ENCODE data around the gene CMTM6. TPM values are rescaled to one million over a fixed set of nuclear protein-coding genes. Genes with fewer than 3 reads are reported as not detected.
A peak's percentile ranks its signal among the peaks of the same experiment; 100 is the strongest.

Gene CMTM6
- total and polyA plus RNA-seq, 7 experiments from 2014 or later, result 24.1 to 61.1 (median 38.1) TPM

DNA sequence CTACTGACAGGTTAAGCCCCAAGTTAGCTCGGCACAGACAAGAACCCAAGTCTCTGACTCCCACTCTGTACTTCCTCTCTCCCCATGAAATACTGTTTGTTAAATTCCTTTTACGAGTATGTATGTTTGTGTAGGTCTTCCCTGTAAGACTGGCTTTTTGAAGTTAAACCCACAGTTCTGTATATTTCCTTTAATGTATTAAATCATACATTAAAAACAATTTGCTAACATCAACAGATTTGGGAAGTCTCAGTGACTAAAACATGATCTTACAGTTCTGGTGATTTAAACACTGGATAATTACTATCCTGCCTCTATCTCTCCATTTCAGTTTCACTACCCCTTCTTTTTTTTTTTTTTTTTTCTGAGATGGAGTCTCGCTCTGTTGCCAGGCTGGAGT lies 4.4 kb downstream of the CMTM6 start:
- intact Hi-C loops (cut with micrococcal nuclease), result no loop called here
- H3K4me3 Mint-ChIP-seq, result peak overlapping the region in 4 of 10 donors; percentile 24 to 40 (median 26)
- no peak overlapping the region for H3K4me3 ChIP-seq (ENCODE audit: low read length)
- ATAC-seq (no peak), DNase-seq (no peak)
- H3K4me1 ChIP-seq (ENCODE audit: control insufficient read depth in 2 of 2, insufficient read depth in 2 of 2, low read length in 2 of 2), result peaks cover 5 to 25% of the 10 kb centered on the region in 2 donors
- H3K27me3 ChIP-seq (ENCODE audit: control insufficient read depth in 2 of 2, insufficient read depth in 2 of 2, low read length in 2 of 2), result no peaks in the 10 kb centered on the region
- POLR2A ChIA-PET, result interaction anchor here (0.7 kb wide), 1 partner anchor 12 kb away, joined by 3 read pairs; no protein-coding TSS in a partner anchor
- H3K9me3 ChIP-seq (ENCODE audit: control insufficient read depth in 2 of 3, low read length in 3 of 3), result no peaks in the 10 kb centered on the region
- H3K36me3 Mint-ChIP-seq, result peaks cover 4 to 19% (median 12%) of the 10 kb centered on the region in 5 donors
- H3K27ac ChIP-seq (ENCODE audit: low read depth, low read length), result no peak overlapping the region
- no peak overlapping the region for H3K27ac Mint-ChIP-seq
- peaks cover 0 to 1% (median 0%) of the 10 kb centered on the region in 11 donors for H3K9me3 Mint-ChIP-seq
- CTCF ChIA-PET, result interaction anchor here (0.6 to 0.7 kb wide), 3 partner anchors 7 to 587 kb away, joined by 3 to 4 read pairs (median 4); no protein-coding TSS in a partner anchor
- H3K36me3 ChIP-seq (ENCODE audit: control insufficient read depth in 2 of 3, insufficient read depth in 3 of 3, low read length in 3 of 3), result peaks cover 0 to 6% (median 0%) of the 10 kb centered on the region in 3 experiments
- peaks cover 37 to 65% (median 57%) of the 10 kb centered on the region in 7 donors for H3K4me1 Mint-ChIP-seq
- H3K27me3 Mint-ChIP-seq, result no peaks in the 10 kb centered on the region

DNA sequence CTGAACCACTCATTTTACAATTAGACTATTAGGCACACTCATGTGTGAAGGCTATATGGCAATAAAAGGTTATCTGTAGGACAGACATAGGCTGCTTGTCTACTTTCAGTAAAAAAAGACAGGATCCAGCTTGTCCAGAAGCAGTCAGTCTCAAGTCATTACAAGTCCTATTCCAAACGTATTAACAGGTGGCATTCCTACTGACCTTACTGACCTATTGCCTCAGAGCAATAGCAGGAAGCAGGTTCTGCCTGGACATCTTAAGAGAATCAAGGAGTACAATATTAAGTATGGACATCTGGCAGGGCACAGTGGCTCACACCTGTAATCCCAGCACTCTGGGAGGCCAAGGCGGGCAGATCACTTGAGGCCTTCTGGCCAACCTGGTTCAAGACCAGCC lies 7.0 kb downstream of the CMTM6 start:
- Mint-ChIP-seq H3K9me3 (peaks cover 0 to 1% (median 0%) of the 10 kb centered on the region in 11 donors), H3K27me3 (no peaks in the 10 kb centered on the region), H3K36me3 (peaks cover 0 to 19% (median 12%) of the 10 kb centered on the region in 5 donors), H3K27ac (no peak overlapping the region), H3K4me1 (peaks cover 27 to 45% (median 34%) of the 10 kb centered on the region in 7 donors), H3K4me3 (peak overlapping the region in 1 of 10 donors; percentile 2)
- intact Hi-C loops (cut with micrococcal nuclease), result no loop called here
- H3K4me1 ChIP-seq (ENCODE audit: control insufficient read depth in 2 of 2, insufficient read depth in 2 of 2, low read length in 2 of 2), result peaks cover 2 to 10% of the 10 kb centered on the region in 2 donors
- POLR2A ChIA-PET, result interaction anchor here (0.7 to 1.5 kb wide), 4 partner anchors 11 to 124 kb away, joined by 3 to 8 read pairs (median 3); no protein-coding TSS in a partner anchor
- no peak overlapping the region for H3K4me3 ChIP-seq (ENCODE audit: low read length)
- DNase-seq (no peak), ATAC-seq (no peak)
- no peaks in the 10 kb centered on the region for H3K36me3 ChIP-seq (ENCODE audit: control insufficient read depth in 2 of 3, insufficient read depth in 3 of 3, low read length in 3 of 3)
- H3K9me3 ChIP-seq (ENCODE audit: control insufficient read depth in 2 of 3, low read length in 3 of 3), result no peaks in the 10 kb centered on the region
- CTCF ChIA-PET, result no interaction called here
- H3K27ac ChIP-seq (ENCODE audit: low read depth, low read length), result no peak overlapping the region
- H3K27me3 ChIP-seq (ENCODE audit: control insufficient read depth in 2 of 2, insufficient read depth in 2 of 2, low read length in 2 of 2), result no peaks in the 10 kb centered on the region

DNA sequence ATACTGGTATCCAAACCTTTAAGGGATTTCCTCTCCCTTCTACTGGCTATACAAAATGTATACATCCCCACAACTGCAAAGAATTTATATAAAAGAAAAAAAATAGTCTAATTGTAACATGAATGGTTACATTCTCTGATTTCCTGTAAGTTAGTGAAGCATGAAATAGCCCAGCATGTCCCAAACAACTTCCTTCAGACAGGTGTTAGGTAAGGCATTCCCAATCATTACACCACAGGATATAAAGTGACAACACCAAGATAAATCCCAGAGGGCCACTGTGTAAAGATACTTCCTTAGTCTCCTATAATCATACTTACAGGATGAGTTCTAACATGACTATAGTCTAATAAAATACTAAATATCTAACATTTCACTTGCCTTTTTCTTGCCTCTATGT lies 7.6 kb downstream of the CMTM6 start:
- DNase-seq, result no peak
- CTCF ChIA-PET, result no interaction called here
- Histone ChIP-seq H3K4me1 (ENCODE audit: control insufficient read depth in 2 of 2, insufficient read depth in 2 of 2, low read length in 2 of 2) (peaks cover under 1 to 5% of the 10 kb centered on the region in 2 donors), H3K36me3 (ENCODE audit: control insufficient read depth in 2 of 3, insufficient read depth in 3 of 3, low read length in 3 of 3) (no peaks in the 10 kb centered on the region), H3K27ac (ENCODE audit: low read depth, low read length) (no peak overlapping the region), H3K4me3 (ENCODE audit: low read length) (no peak overlapping the region), H3K27me3 (ENCODE audit: control insufficient read depth in 2 of 2, insufficient read depth in 2 of 2, low read length in 2 of 2) (no peaks in the 10 kb centered on the region), H3K9me3 (ENCODE audit: control insufficient read depth in 2 of 3, low read length in 3 of 3) (no peaks in the 10 kb centered on the region)
- no peak overlapping the region for H3K4me3 Mint-ChIP-seq
- POLR2A ChIA-PET, result interaction anchor here (0.6 to 1.5 kb wide), 4 partner anchors 10 to 124 kb away, joined by 3 to 8 read pairs (median 4); no protein-coding TSS in a partner anchor
- peaks cover 0 to 1% (median 0%) of the 10 kb centered on the region in 11 donors for H3K9me3 Mint-ChIP-seq
- ATAC-seq, result no peak
- peaks cover 22 to 39% (median 32%) of the 10 kb centered on the region in 7 donors for H3K4me1 Mint-ChIP-seq
- H3K27ac Mint-ChIP-seq, result no peak overlapping the region
- intact Hi-C loops (cut with micrococcal nuclease), result no loop called here
- H3K27me3 Mint-ChIP-seq, result no peaks in the 10 kb centered on the region
- peaks cover 0 to 19% (median 12%) of the 10 kb centered on the region in 5 donors for H3K36me3 Mint-ChIP-seq

DNA sequence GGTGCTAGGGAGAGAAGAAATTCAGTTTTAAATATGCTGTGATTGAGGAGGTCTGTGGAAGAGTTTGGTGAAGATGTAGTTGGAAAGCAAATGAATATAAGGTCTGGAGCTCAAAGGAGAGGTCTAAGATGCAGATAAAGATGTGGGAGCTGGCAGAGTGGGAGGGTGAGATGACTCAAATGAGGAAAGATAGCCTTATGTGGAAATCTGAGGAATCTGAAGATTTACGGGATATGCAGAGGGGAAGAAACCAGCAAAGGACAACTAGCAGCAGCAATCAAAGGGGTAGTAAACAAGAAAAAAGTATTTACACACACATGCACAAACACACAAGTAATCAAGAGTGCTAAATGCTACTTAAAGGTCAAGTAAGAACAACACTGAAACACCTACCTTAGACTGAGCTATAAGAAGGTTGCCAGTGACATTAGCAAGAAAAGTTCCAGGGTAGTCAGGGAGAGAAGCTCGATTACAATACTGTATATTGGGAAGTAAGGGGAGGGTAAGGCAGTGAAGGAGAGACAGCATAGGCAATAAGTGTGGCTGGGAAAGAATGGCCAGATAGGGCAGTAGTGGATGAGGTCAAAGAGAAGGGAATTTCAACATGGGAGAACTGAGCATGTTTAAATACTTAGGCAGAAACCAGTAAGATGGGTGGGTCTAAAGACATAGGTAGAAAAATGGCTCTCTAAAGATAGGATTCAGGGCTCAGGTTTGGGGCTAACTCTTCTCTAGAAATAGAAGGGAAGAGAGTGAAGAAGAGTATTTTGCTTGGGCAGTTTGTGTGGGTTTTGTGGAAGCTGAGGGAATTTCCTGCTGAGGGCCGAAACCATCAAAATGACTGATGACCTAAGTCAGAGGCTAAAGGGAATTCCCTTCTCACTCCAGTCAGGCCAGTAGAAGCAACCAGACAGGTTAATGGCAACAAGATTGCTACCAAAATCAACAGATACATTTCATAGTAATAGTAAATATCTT lies 8.9 kb downstream of the CMTM6 start:
- H3K27me3 Mint-ChIP-seq, result no peaks in the 10 kb centered on the region
- ATAC-seq (peak; percentile 28), DNase-seq (no peak)
- no peak overlapping the region for H3K27ac Mint-ChIP-seq
- H3K4me3 Mint-ChIP-seq, result no peak overlapping the region
- H3K9me3 Mint-ChIP-seq, result peaks cover 0 to 1% (median 0%) of the 10 kb centered on the region in 11 donors
- ChIA-PET POLR2A (no interaction called here), CTCF (no interaction called here)
- H3K4me1 ChIP-seq (ENCODE audit: control insufficient read depth in 2 of 2, insufficient read depth in 2 of 2, low read length in 2 of 2), result peaks cover 0 to 4% of the 10 kb centered on the region in 2 donors
- H3K36me3 ChIP-seq (ENCODE audit: control insufficient read depth in 2 of 3, insufficient read depth in 3 of 3, low read length in 3 of 3), result no peaks in the 10 kb centered on the region
- H3K27me3 ChIP-seq (ENCODE audit: control insufficient read depth in 2 of 2, insufficient read depth in 2 of 2, low read length in 2 of 2), result no peaks in the 10 kb centered on the region
- no peaks in the 10 kb centered on the region for H3K9me3 ChIP-seq (ENCODE audit: control insufficient read depth in 2 of 3, low read length in 3 of 3)
- no peak overlapping the region for H3K4me3 ChIP-seq (ENCODE audit: low read length)
- H3K36me3 Mint-ChIP-seq, result peaks cover 0 to 16% (median 11%) of the 10 kb centered on the region in 5 donors
- intact Hi-C loops (cut with micrococcal nuclease), result no loop called here
- H3K27ac ChIP-seq (ENCODE audit: low read depth, low read length), result no peak overlapping the region
- H3K4me1 Mint-ChIP-seq, result peaks cover 16 to 30% (median 24%) of the 10 kb centered on the region in 7 donors

DNA sequence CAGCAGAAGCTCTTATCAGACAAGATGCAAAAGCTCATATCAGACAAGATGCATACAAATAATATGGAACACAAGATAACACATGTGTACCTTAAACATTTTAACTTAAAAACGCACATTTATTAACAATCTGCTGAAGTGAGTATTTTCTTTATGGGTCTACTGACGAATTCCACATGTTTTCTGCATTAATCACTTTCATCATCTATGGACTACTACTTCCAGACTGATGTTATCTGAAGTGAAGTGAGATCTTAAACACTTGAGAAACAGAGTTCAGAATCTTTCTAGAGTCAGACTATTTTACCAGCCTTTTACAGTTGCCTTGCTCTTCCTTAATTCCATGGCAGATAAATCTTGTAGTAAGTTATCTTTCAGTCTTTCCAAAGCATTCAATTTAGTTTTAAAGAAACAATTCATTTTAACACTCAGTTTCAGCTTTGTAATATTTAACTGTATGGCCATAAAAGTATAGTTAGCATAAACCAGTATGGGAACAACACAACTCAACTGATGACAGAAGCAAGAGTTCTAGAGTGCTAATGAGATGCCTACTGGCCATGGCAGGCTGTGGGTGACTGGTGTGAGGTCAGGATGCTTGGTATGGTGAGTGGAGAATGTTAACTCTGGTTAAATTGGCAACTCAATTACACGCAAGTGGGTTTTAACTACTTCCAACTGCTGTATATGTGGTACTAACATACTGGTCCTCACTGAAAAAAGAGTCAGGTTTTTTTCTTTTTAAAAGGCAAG lies 9.8 kb downstream of the CMTM6 start:
- intact Hi-C loops (cut with micrococcal nuclease), result no loop called here
- ChIA-PET CTCF (no interaction called here), POLR2A (interaction anchor here (0.7 kb wide), 1 partner anchor 9 kb away, joined by 5 read pairs; no protein-coding TSS in a partner anchor)
- no peak overlapping the region for H3K4me3 ChIP-seq (ENCODE audit: low read length)
- no peaks in the 10 kb centered on the region for H3K27me3 ChIP-seq (ENCODE audit: control insufficient read depth in 2 of 2, insufficient read depth in 2 of 2, low read length in 2 of 2)
- H3K27ac ChIP-seq (ENCODE audit: low read depth, low read length), result no peak overlapping the region
- H3K4me3 Mint-ChIP-seq, result no peak overlapping the region
- H3K36me3 ChIP-seq (ENCODE audit: control insufficient read depth in 2 of 3, insufficient read depth in 3 of 3, low read length in 3 of 3), result peaks cover 0 to 6% (median 0%) of the 10 kb centered on the region in 3 experiments
- no peaks in the 10 kb centered on the region for H3K9me3 ChIP-seq (ENCODE audit: control insufficient read depth in 2 of 3, low read length in 3 of 3)
- H3K27me3 Mint-ChIP-seq, result no peaks in the 10 kb centered on the region
- peaks cover 0 to 21% (median 15%) of the 10 kb centered on the region in 5 donors for H3K36me3 Mint-ChIP-seq
- peaks cover 0 to 4% of the 10 kb centered on the region in 2 donors for H3K4me1 ChIP-seq (ENCODE audit: control insufficient read depth in 2 of 2, insufficient read depth in 2 of 2, low read length in 2 of 2)
- H3K27ac Mint-ChIP-seq, result no peak overlapping the region
- peaks cover 11 to 30% (median 18%) of the 10 kb centered on the region in 7 donors for H3K4me1 Mint-ChIP-seq
- H3K9me3 Mint-ChIP-seq, result peaks cover 0 to 1% (median 0%) of the 10 kb centered on the region in 11 donors
- no peak for ATAC-seq
- DNase-seq, result no peak

DNA sequence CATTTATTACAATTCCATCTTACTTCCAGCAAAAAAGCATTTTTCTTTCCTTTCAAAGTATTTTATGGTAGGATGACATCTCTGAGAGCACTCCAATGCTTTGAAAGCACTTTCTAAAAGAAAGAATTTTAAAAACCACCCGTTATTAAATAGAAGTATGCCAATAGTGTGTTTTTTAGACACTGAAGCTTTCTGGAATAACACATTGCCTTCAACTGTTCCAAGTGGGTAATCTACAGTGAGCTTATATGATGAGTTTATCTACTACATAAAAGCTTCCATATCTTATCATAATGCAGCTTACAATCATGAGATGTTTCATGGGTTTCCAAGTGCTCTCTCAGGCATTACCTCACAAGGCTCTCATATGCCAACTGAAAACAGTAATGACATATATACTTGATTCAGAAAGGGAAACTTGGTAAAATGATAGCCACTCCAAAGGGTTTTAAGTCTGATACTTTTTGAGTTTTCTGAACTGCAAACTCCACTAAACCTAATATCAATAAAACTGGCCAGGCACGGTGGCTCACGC lies 14.1 kb downstream of the CMTM6 start:
- intact Hi-C loops (cut with micrococcal nuclease), result no loop called here
- POLR2A ChIA-PET, result interaction anchor here (1.2 kb wide), 1 partner anchor 81 kb away, joined by 4 read pairs; no protein-coding TSS in a partner anchor
- DNase-seq (no peak), ATAC-seq (no peak)
- H3K9me3 Mint-ChIP-seq, result peaks cover 0 to 2% (median 0%) of the 10 kb centered on the region in 11 donors
- H3K9me3 ChIP-seq (ENCODE audit: control insufficient read depth in 2 of 3, low read length in 3 of 3), result no peaks in the 10 kb centered on the region
- H3K27ac Mint-ChIP-seq, result peak overlapping the region in 1 of 9 donors; percentile 46
- no peak overlapping the region for H3K27ac ChIP-seq (ENCODE audit: low read depth, low read length)
- no peaks in the 10 kb centered on the region for H3K4me1 ChIP-seq (ENCODE audit: control insufficient read depth in 2 of 2, insufficient read depth in 2 of 2, low read length in 2 of 2)
- no peaks in the 10 kb centered on the region for H3K27me3 ChIP-seq (ENCODE audit: control insufficient read depth in 2 of 2, insufficient read depth in 2 of 2, low read length in 2 of 2)
- CTCF ChIA-PET, result interaction anchor here (0.9 kb wide), 1 partner anchor 20 kb away, joined by 4 read pairs; no protein-coding TSS in a partner anchor
- H3K36me3 ChIP-seq (ENCODE audit: control insufficient read depth in 2 of 3, insufficient read depth in 3 of 3, low read length in 3 of 3), result peaks cover 0 to 17% (median 10%) of the 10 kb centered on the region in 3 experiments
- H3K27me3 Mint-ChIP-seq, result no peaks in the 10 kb centered on the region
- H3K36me3 Mint-ChIP-seq, result peaks cover 4 to 39% (median 35%) of the 10 kb centered on the region in 5 donors
- peaks cover 6 to 39% (median 17%) of the 10 kb centered on the region in 7 donors for H3K4me1 Mint-ChIP-seq
- no peak overlapping the region for H3K4me3 Mint-ChIP-seq
- no peak overlapping the region for H3K4me3 ChIP-seq (ENCODE audit: low read length)

Measured in naive thymus-derived CD4-positive, alpha-beta T cell (primary cell).